ENCODE data around the gene FHAD1. TPM values are rescaled to one million over a fixed set of nuclear protein-coding genes. Genes with fewer than 3 reads are reported as not detected.

The FHAD1 gene
- total and polyA plus RNA-seq, 10 of the 15 experiments (the other 5 are each of a cell fraction or from before 2014, with no cell fraction given) = 0.09 to 1.0 (median 0.32) TPM; not detected in 2

- TF ChIP-seq ZNF592 (IDR thresholded peaks at IDR 0.05) (no peak), POLR2AphosphoS5 (IDR thresholded peaks at IDR 0.05; ENCODE audit: low read length) (no peak), SMAD5 (IDR thresholded peaks at IDR 0.05; ENCODE audit: low read depth) (no peak), RUNX3 (IDR thresholded peaks at IDR 0.05; ENCODE audit: low read length) (peak; percentile 72), ZNF274 (IDR thresholded peaks at IDR 0.05; ENCODE audit: insufficient read depth, insufficient read length) (no peak), BCL11A (IDR thresholded peaks at IDR 0.05; ENCODE audit: low read depth, low read length) (no peak), ZNF384 (IDR thresholded peaks at IDR 0.05; ENCODE audit: borderline replicate concordance, low read depth, low read length) (no peak), IKZF1 (conservative IDR thresholded peaks at IDR 0.05) (peak; percentile 57), SKIL (IDR thresholded peaks at IDR 0.05; ENCODE audit: low read depth, poor library complexity, severe bottlenecking) (peak; percentile 76), CEBPZ (IDR thresholded peaks at IDR 0.05; ENCODE audit: low read depth, low read length) (no peak), CBX3 (IDR thresholded peaks at IDR 0.05; ENCODE audit: borderline replicate concordance, low read depth) (no peak), RAD51 (IDR thresholded peaks at IDR 0.05) (no peak), SREBF2 (IDR thresholded peaks at IDR 0.05; ENCODE audit: low read length) (no peak), HCFC1 (IDR thresholded peaks at IDR 0.05; ENCODE audit: low read length) (no peak), WRNIP1 (IDR thresholded peaks at IDR 0.05; ENCODE audit: borderline replicate concordance, low read depth, low read length) (no peak), BHLHE40 (IDR thresholded peaks at IDR 0.05; ENCODE audit: borderline replicate concordance in 1 of 2, low read depth in 2 of 2, low read length in 1 of 2) (peak; percentile 7 to 33; a peak in 1 of 4 replicates), HDAC2 (IDR thresholded peaks at IDR 0.05) (no peak), ZNF622 (IDR thresholded peaks at IDR 0.05) (no peak)
- TF ChIP-seq, protein P1, sequence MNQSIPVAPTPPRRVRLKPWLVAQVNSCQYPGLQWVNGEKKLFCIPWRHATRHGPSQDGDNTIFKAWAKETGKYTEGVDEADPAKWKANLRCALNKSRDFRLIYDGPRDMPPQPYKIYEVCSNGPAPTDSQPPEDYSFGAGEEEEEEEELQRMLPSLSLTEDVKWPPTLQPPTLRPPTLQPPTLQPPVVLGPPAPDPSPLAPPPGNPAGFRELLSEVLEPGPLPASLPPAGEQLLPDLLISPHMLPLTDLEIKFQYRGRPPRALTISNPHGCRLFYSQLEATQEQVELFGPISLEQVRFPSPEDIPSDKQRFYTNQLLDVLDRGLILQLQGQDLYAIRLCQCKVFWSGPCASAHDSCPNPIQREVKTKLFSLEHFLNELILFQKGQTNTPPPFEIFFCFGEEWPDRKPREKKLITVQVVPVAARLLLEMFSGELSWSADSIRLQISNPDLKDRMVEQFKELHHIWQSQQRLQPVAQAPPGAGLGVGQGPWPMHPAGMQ (IDR thresholded peaks at IDR 0.05; ENCODE audit: borderline replicate concordance) = no peak
- TF ChIP-seq, protein P2, sequence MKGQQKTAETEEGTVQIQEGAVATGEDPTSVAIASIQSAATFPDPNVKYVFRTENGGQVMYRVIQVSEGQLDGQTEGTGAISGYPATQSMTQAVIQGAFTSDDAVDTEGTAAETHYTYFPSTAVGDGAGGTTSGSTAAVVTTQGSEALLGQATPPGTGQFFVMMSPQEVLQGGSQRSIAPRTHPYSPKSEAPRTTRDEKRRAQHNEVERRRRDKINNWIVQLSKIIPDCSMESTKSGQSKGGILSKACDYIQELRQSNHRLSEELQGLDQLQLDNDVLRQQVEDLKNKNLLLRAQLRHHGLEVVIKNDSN (IDR thresholded peaks at IDR 0.05; ENCODE audit: borderline replicate concordance, extremely low read length, insufficient read depth, low read depth, low read length) = no peak
These were observed 15.3 kb upstream of the FHAD1 start (continued) for GRCh38 chr1:15231714-15232201.
